H9 (cell line): ENCODE results near the gene MAP3K1. TPM values are rescaled to one million over a fixed set of nuclear protein-coding genes. Genes with fewer than 3 reads are reported as not detected.

ENCODE experiments used
- DNase-seq: peaks from one replicate; pipeline ENCODE4 v3.0.0-alpha.2; 2017
- H2AFZ ChIP-seq: one replicate; pipeline ENCODE4 v1.6.1; 2013; ENCODE audit warnings: mild to moderate bottlenecking, low read length, control low read depth, moderate library complexity
- H2AK5ac ChIP-seq: 2 replicates; pipeline ENCODE4 v1.6.1; 2013; ENCODE audit warnings: low read length, control low read depth, mixed read lengths; ENCODE audit not compliant: insufficient read length
- H2BK120ac ChIP-seq: one replicate; pipeline ENCODE4 v1.6.1; 2013; ENCODE audit warnings: low read depth, mild to moderate bottlenecking, low read length, control low read depth, inconsistent platforms; ENCODE audit not compliant: poor library complexity, severe bottlenecking
- H2BK12ac ChIP-seq: 2 replicates; pipeline ENCODE4 v1.6.1; 2013; ENCODE audit warnings: low read length, control low read depth, mixed read lengths, low read depth; ENCODE audit not compliant: insufficient read length
- H2BK15ac ChIP-seq: 2 replicates; pipeline ENCODE4 v1.6.1; 2013; ENCODE audit warnings: low read depth, low read length, control low read depth
- H2BK20ac ChIP-seq: one replicate; pipeline ENCODE4 v1.6.1; 2013; ENCODE audit warnings: low read depth, mild to moderate bottlenecking, low read length, control low read depth, inconsistent platforms; ENCODE audit not compliant: poor library complexity, severe bottlenecking
- H2BK5ac ChIP-seq: 2 replicates; pipeline ENCODE4 v1.6.1; 2013; ENCODE audit warnings: low read length, control low read depth, mixed read lengths; ENCODE audit not compliant: insufficient read length
- H3K14ac ChIP-seq: 2 replicates; pipeline ENCODE4 v1.6.1; 2013; ENCODE audit warnings: low read length, control low read depth; ENCODE audit not compliant: insufficient read depth
- H3K18ac ChIP-seq: 2 replicates; pipeline ENCODE4 v1.6.1; 2013; ENCODE audit warnings: low read depth, mild to moderate bottlenecking, mixed read lengths, low read length, control low read depth; ENCODE audit not compliant: insufficient read length
- H3K23ac ChIP-seq: 2 replicates; pipeline ENCODE4 v1.6.1; 2013; ENCODE audit warnings: low read length, control low read depth, mixed read lengths, low read depth; ENCODE audit not compliant: insufficient read length
- H3K23me2 ChIP-seq: 2 replicates; pipeline ENCODE4 v1.6.1; 2013; ENCODE audit warnings: low read depth, mild to moderate bottlenecking, mixed read lengths, low read length, control low read depth; ENCODE audit not compliant: insufficient read length, poor library complexity, severe bottlenecking
- H3K27ac ChIP-seq: 2 replicates; pipeline ENCODE4 v1.5.1; 2013; ENCODE audit warnings: low read length, control low read depth, mixed read lengths, low read depth; ENCODE audit not compliant: insufficient read length
- H3K27me3 ChIP-seq: 2 replicates; pipeline ENCODE4 v1.6.1; 2013; ENCODE audit warnings: low read length, control low read depth, inconsistent platforms; ENCODE audit not compliant: insufficient read depth
- H3K4ac ChIP-seq: 2 replicates; pipeline ENCODE4 v1.6.1; 2013; ENCODE audit warnings: low read depth, mild to moderate bottlenecking, control low read depth, inconsistent platforms, low read length, moderate library complexity
- H3K4me1 ChIP-seq: 2 replicates; pipeline ENCODE4 v1.6.1; 2013; ENCODE audit warnings: low read length, control low read depth, inconsistent platforms; ENCODE audit not compliant: insufficient read depth
- H3K4me2 ChIP-seq: 2 replicates; pipeline ENCODE4 v1.6.1; 2013; ENCODE audit warnings: low read length, control low read depth, mixed read lengths; ENCODE audit not compliant: insufficient read length, insufficient read depth
- H3K56ac ChIP-seq: 2 replicates; pipeline ENCODE4 v1.6.1; 2013; ENCODE audit warnings: low read depth, mild to moderate bottlenecking, mixed read lengths, low read length, control low read depth; ENCODE audit not compliant: insufficient read length
- H3K79me1 ChIP-seq: 2 replicates; pipeline ENCODE4 v1.6.1; 2013; ENCODE audit warnings: low read depth, mild to moderate bottlenecking, moderate library complexity, low read length, control low read depth, inconsistent platforms; ENCODE audit not compliant: insufficient read depth, poor library complexity, severe bottlenecking
- H3K79me2 ChIP-seq: 2 replicates; pipeline ENCODE4 v1.6.1; 2013; ENCODE audit warnings: low read length, control low read depth, inconsistent platforms; ENCODE audit not compliant: insufficient read depth
- H3K9ac ChIP-seq: 2 replicates; pipeline ENCODE4 v1.6.1; 2013; ENCODE audit warnings: low read length, control low read depth, mixed read lengths; ENCODE audit not compliant: insufficient read length; ENCODE audit errors: extremely low read depth
- H3K9me3 ChIP-seq: one replicate; pipeline ENCODE4 v1.6.1; 2013; ENCODE audit warnings: low read depth, low read length, inconsistent platforms; ENCODE audit not compliant: control insufficient read depth
- H3T11ph ChIP-seq: one replicate; pipeline ENCODE4 v1.6.1; 2013; ENCODE audit warnings: mild to moderate bottlenecking, low read length, control low read depth, inconsistent platforms
- H4K20me1 ChIP-seq: one replicate; pipeline ENCODE4 v1.6.1; 2013; ENCODE audit not compliant: control insufficient read depth, insufficient read length, insufficient read depth
- H4K5ac ChIP-seq: 2 replicates; pipeline ENCODE4 v1.6.1; 2013; ENCODE audit warnings: low read depth, mild to moderate bottlenecking, mixed read lengths, low read length, control low read depth; ENCODE audit not compliant: insufficient read length
- H4K8ac ChIP-seq: replicated peaks from 2 replicates; pipeline ENCODE4 v1.6.1; 2013; ENCODE audit warnings: low read length, control low read depth, mixed read lengths, low read depth; ENCODE audit not compliant: insufficient read length
- H4K91ac ChIP-seq: 2 replicates; pipeline ENCODE4 v1.6.1; 2013; ENCODE audit warnings: low read depth, mild to moderate bottlenecking, moderate library complexity, mixed read lengths, low read length, control low read depth; ENCODE audit not compliant: insufficient read length
- H3K27ac Mint-ChIP-seq, 3 experiments: 2 replicates in 2 of 3; 3 replicates in 1 of 3; pipeline ENCODE4 v1.8.0; 2020 to 2021; ENCODE audit warnings: mixed read lengths in 3 of 3, mild to moderate bottlenecking in 1 of 3, moderate library complexity in 1 of 3
- H3K27me3 Mint-ChIP-seq: 2 replicates; pipeline ENCODE4 v1.8.0; 2021; ENCODE audit warnings: low read depth, mild to moderate bottlenecking, moderate library complexity, mixed read lengths
- H3K36me3 Mint-ChIP-seq, 3 experiments: 2 replicates in 2 of 3; 3 replicates in 1 of 3; pipeline ENCODE4 v1.8.0; 2020 to 2021; ENCODE audit warnings: low read depth in 3 of 3, mixed read lengths in 3 of 3; ENCODE audit not compliant: insufficient read depth in 1 of 3
- H3K4me1 Mint-ChIP-seq, 2 experiments: 2 replicates each; pipeline ENCODE4 v1.8.0; 2020; ENCODE audit warnings: mixed read lengths in 2 of 2
- H3K4me3 Mint-ChIP-seq, 2 experiments: 2 replicates in 1 of 2; 3 replicates in 1 of 2; pipeline ENCODE4 v1.8.0; 2020 to 2021; ENCODE audit warnings: mild to moderate bottlenecking in 2 of 2, mixed read lengths in 2 of 2, moderate library complexity in 1 of 2
- H3K9me3 Mint-ChIP-seq, 2 experiments: 2 replicates in 1 of 2; 3 replicates in 1 of 2; pipeline ENCODE4 v1.8.0; 2020; ENCODE audit warnings: mild to moderate bottlenecking in 2 of 2, mixed read lengths in 2 of 2, moderate library complexity in 1 of 2
- CTCF ChIP-seq: fragments of 200-600 bp; sonication (generic); conservative IDR thresholded peaks from 3 replicates; pipeline ENCODE4 v1.8.0; 2021; ENCODE audit warnings: antibody characterized with exemption, mild to moderate bottlenecking
- WGBS: extraction: QIAGEN DNeasy Blood & Tissue Kit; methylation state at CpG from one replicate; pipeline ENCODE4 v1.1.7; 2013; ENCODE audit warnings: missing lambda C conversion rate, low lambda C conversion rate, mixed read lengths; ENCODE audit not compliant: insufficient read length; ENCODE audit errors: extremely low coverage; 5-methylcytosine and 5-hydroxymethylcytosine counted together
- total RNA-seq: library from RNA; stranded (reverse); gene quantifications from 2 replicates; pipeline ENCODE4 v1.2.1, GENCODE V29; 2021

MAP3K1 gene
- total RNA-seq, 1 experiment from 2014 or later, result 11.1 TPM

- H3K23me2 ChIP-seq, result no peaks in the 10 kb centered on the region
- Mint-ChIP-seq H3K27me3 (peaks cover 2% of the 10 kb centered on the region; the same call in 1 of the 2 replicates), H3K4me3 (no peak overlapping the region), H3K9me3 (no peaks in the 10 kb centered on the region; a peak in 1 of 5 replicates), H3K4me1 (no peaks in the 10 kb centered on the region), H3K27ac (peak overlapping the region in 2 of 3 experiments; percentile 25; a peak in 3 of 7 replicates), H3K36me3 (no peaks in the 10 kb centered on the region)
- H4K8ac ChIP-seq, result no peak overlapping the region
- H3K27me3 ChIP-seq, result no peaks in the 10 kb centered on the region
- no peak for TF ChIP-seq CTCF
- no peak overlapping the region for H3K4ac ChIP-seq
- no peak overlapping the region for H4K5ac ChIP-seq
- H3K79me2 ChIP-seq, result no peaks in the 10 kb centered on the region
- no peak overlapping the region for H3T11ph ChIP-seq
- no peak overlapping the region for H2AK5ac ChIP-seq
- DNase-seq, result no peak
- H2BK15ac ChIP-seq, result no peak overlapping the region
- no peak overlapping the region for H2BK120ac ChIP-seq
- WGBS, result no CpG with 5 or more reads among the region's 6 CpGs
- H3K56ac ChIP-seq, result no peak overlapping the region
- no peak overlapping the region for H2BK20ac ChIP-seq
- H3K9me3 ChIP-seq, result no peaks in the 10 kb centered on the region
- no peaks in the 10 kb centered on the region for H4K20me1 ChIP-seq
- no peak overlapping the region for H3K4me2 ChIP-seq
- H3K9ac ChIP-seq, result no peak overlapping the region
- H3K23ac ChIP-seq, result no peak overlapping the region
- no peak overlapping the region for H2BK12ac ChIP-seq
- H4K91ac ChIP-seq, result no peak overlapping the region
- no peak overlapping the region for H3K18ac ChIP-seq
- no peaks in the 10 kb centered on the region for H3K4me1 ChIP-seq
- no peaks in the 10 kb centered on the region for H3K79me1 ChIP-seq
- no peak overlapping the region for H2BK5ac ChIP-seq
- no peak overlapping the region for H2AFZ ChIP-seq
- H3K27ac ChIP-seq, result no peak overlapping the region
- no peak overlapping the region for H3K14ac ChIP-seq
Measured at GRCh38 chr5:56772767-56773166, 42.6 kb upstream of the MAP3K1 start.
